Keratinocyte (primary cell): ENCODE measurements around the gene PARP2. TPM values are rescaled to one million over a fixed set of nuclear protein-coding genes. Genes with fewer than 3 reads are reported as not detected.

Experiments
- DNase-seq: peaks from one replicate; pipeline ENCODE4 v3.0.0-alpha.2; 2011; ENCODE audit warnings: low read depth, missing footprints, low spot score
- FAIRE-seq: peaks from 2 replicates; lab custom pipeline; 2011; peaks lifted over from hg19 to GRCh38; lab: Jason Lieb, UNC
- H2AFZ ChIP-seq: 2 replicates; pipeline ENCODE4 v1.6.0; 2012; ENCODE audit warnings: low read length, control low read depth, inconsistent platforms; ENCODE audit not compliant: control insufficient read depth
- H3K27ac ChIP-seq: 2 replicates; pipeline ENCODE4 v1.5.1; 2011; ENCODE audit warnings: low read length; ENCODE audit not compliant: control insufficient read depth, insufficient read depth
- H3K27me3 ChIP-seq: 3 replicates; pipeline ENCODE4 v1.6.0; 2011; ENCODE audit warnings: low read length; ENCODE audit not compliant: control insufficient read depth, insufficient read depth; ENCODE audit errors: extremely low read depth
- H3K36me3 ChIP-seq, 2 experiments: 2 replicates in 1 of 2; 3 replicates in 1 of 2; pipeline ENCODE4 v1.5.1; 2011; ENCODE audit warnings: low read length in 2 of 2, mild to moderate bottlenecking in 1 of 2; ENCODE audit not compliant: control insufficient read depth in 2 of 2, insufficient read depth in 2 of 2; ENCODE audit errors: extremely low read depth in 1 of 2
- H3K4me1 ChIP-seq: 3 replicates; pipeline ENCODE4 v1.5.1; 2011; ENCODE audit warnings: low read length; ENCODE audit not compliant: control insufficient read depth, insufficient read depth; ENCODE audit errors: extremely low read depth
- H3K4me2 ChIP-seq: 3 replicates; pipeline ENCODE4 v1.6.0; 2011; ENCODE audit warnings: low read depth, low read length; ENCODE audit not compliant: control insufficient read depth, insufficient read depth; ENCODE audit errors: extremely low read depth
- H3K4me3 ChIP-seq, 3 experiments: fragments of 200-600 bp in 1 of 3; sonication (generic) in 1 of 3; 2 replicates in 2 of 3; 3 replicates in 1 of 3; pipeline ENCODE4 v1.5.1; 2011 to 2016; ENCODE audit warnings: low read length in 3 of 3, mild to moderate bottlenecking in 3 of 3, control low read depth in 2 of 3, inconsistent platforms in 1 of 3, low read depth in 1 of 3, mixed read lengths in 1 of 3, mixed run types in 1 of 3, moderate library complexity in 1 of 3; ENCODE audit not compliant: control insufficient read depth in 2 of 3, insufficient read depth in 2 of 3; ENCODE audit errors: extremely low read depth in 1 of 3
- H3K79me2 ChIP-seq: 2 replicates; pipeline ENCODE4 v1.6.0; 2012; ENCODE audit warnings: low read length; ENCODE audit not compliant: control insufficient read depth, insufficient read depth
- H3K9ac ChIP-seq: 3 replicates; pipeline ENCODE4 v1.6.0; 2011; ENCODE audit warnings: low read length; ENCODE audit not compliant: control insufficient read depth, insufficient read depth; ENCODE audit errors: extremely low read depth
- H3K9me1 ChIP-seq: 3 replicates; pipeline ENCODE4 v1.6.0; 2011; ENCODE audit warnings: low read length; ENCODE audit not compliant: control insufficient read depth, insufficient read depth; ENCODE audit errors: extremely low read depth
- H3K9me3 ChIP-seq: 2 replicates; pipeline ENCODE4 v1.5.1; 2012; ENCODE audit warnings: low read depth, low read length; ENCODE audit not compliant: control insufficient read depth
- H4K20me1 ChIP-seq: 3 replicates; pipeline ENCODE4 v1.6.0; 2011; ENCODE audit warnings: low read length; ENCODE audit not compliant: control insufficient read depth, insufficient read depth; ENCODE audit errors: extremely low read depth
- CTCF ChIP-seq, 3 experiments: IDR thresholded peaks in 1 of 3; conservative IDR thresholded peaks in 1 of 3; optimal IDR thresholded peaks in 1 of 3; 2 replicates in 2 of 3; 3 replicates in 1 of 3; pipeline versions ENCODE3 to v1.5.1; 2011; ENCODE audit warnings: low read length in 3 of 3, mild to moderate bottlenecking in 3 of 3, moderate library complexity in 2 of 3, control low read depth in 1 of 3, inconsistent platforms in 1 of 3; ENCODE audit not compliant: insufficient read depth in 2 of 3; ENCODE audit errors: extremely low read depth in 1 of 3
- EZH2 ChIP-seq: IDR thresholded peaks from one replicate; pipeline ENCODE4 v1.6.1; 2012; ENCODE audit warnings: inconsistent platforms, mild to moderate bottlenecking, low read length, moderate library complexity
- dilution Hi-C: fragments of 300-500 bp; cut with MboI; formaldehyde crosslinking; loops from one replicate; pipeline ENCODE4 v1.7.0; 2020; ENCODE audit warnings: low sequenced_read_pairs; ENCODE audit not compliant: extremely low pct_ligation_motif_present
- polyA plus RNA-seq, 5 experiments: library from polyadenylated mRNA; depleted of rRNA in 3 of 5; stranded (reverse) in 3 of 5; stranded (forward) in 1 of 5; unstranded in 1 of 5; fragments of >200 nt; gene quantifications; 1 replicate in 1 of 5; 2 replicates in 3 of 5; 3 replicates in 1 of 5; pipeline versions ENCODE4 v1.2.1 to v1.2.3, GENCODE V29; 2011 to 2012; ENCODE audit warnings: missing spikeins in 2 of 5, low read depth in 1 of 5, low replicate concordance in 1 of 5

The PARP2 gene
- polyA plus RNA-seq, 1 donor (not counting 4 experiments of a cell fraction or from before 2014, with no cell fraction given) = 24.7 TPM

GRCh38 chr14:20383636-20384035 is 40.2 kb downstream of the PARP2 start:
- no peaks in the 10 kb centered on the region for H3K9me1 ChIP-seq
- dilution Hi-C loops = no loop called here
- no peak overlapping the region for H2AFZ ChIP-seq
- H3K9me3 ChIP-seq = no peaks in the 10 kb centered on the region
- H3K27ac ChIP-seq = no peak overlapping the region
- TF ChIP-seq EZH2 (no peak), CTCF (optimal IDR thresholded peaks at IDR 0.05 in 1 of 3, IDR thresholded peaks at IDR 0.05 in 1 of 3, conservative IDR thresholded peaks at IDR 0.05 in 1 of 3; ENCODE audit: extremely low read depth in 1 of 3, insufficient read depth in 2 of 3, low read length in 3 of 3) (no peak)
- H3K4me2 ChIP-seq = no peak overlapping the region
- no peak for FAIRE-seq
- H3K9ac ChIP-seq = no peak overlapping the region
- H4K20me1 ChIP-seq = no peaks in the 10 kb centered on the region
- no peaks in the 10 kb centered on the region for H3K4me1 ChIP-seq
- no peak overlapping the region for H3K4me3 ChIP-seq
- no peaks in the 10 kb centered on the region for H3K79me2 ChIP-seq
- no peaks in the 10 kb centered on the region for H3K27me3 ChIP-seq
- H3K36me3 ChIP-seq = peaks cover 38 to 69% of the 10 kb centered on the region in 2 experiments
- DNase-seq = no peak

DNA sequence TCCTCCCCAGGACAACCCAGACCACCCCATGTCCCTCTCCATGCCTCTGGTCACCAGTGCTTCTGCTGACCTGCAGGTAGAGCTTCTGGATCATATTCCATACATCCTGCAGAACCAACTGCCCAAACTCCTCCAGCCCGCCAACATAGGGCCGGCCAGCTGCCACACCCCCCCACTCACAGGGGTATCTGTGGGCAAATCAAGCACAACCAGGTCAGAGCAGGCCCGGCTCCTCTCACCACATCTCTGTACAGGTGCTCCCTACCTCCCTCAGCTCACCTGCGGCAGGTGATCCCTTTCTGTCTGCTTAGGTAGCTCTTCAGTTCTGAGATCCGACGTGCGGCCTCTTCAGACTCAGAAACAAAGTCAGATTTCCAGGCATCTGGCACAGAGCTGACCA is 40.9 kb downstream of the PARP2 start:
- DNase-seq (no peak), FAIRE-seq (no peak)
- Histone ChIP-seq H3K27me3 (no peaks in the 10 kb centered on the region), H4K20me1 (no peaks in the 10 kb centered on the region), H3K79me2 (no peaks in the 10 kb centered on the region), H3K9me3 (no peaks in the 10 kb centered on the region), H3K36me3 (peaks cover 37 to 67% of the 10 kb centered on the region in 2 experiments), H3K9me1 (no peaks in the 10 kb centered on the region), H3K9ac (no peak overlapping the region), H2AFZ (no peak overlapping the region), H3K4me3 (no peak overlapping the region), H3K27ac (no peak overlapping the region), H3K4me1 (no peaks in the 10 kb centered on the region), H3K4me2 (no peak overlapping the region)
- TF ChIP-seq EZH2 = no peak
- TF ChIP-seq CTCF (optimal IDR thresholded peaks at IDR 0.05 in 1 of 3, IDR thresholded peaks at IDR 0.05 in 1 of 3, conservative IDR thresholded peaks at IDR 0.05 in 1 of 3; ENCODE audit: extremely low read depth in 1 of 3, insufficient read depth in 2 of 3, low read length in 3 of 3) = no peak
- dilution Hi-C loops = no loop called here
